A673 (cell line): ENCODE measurements around the gene SART3. TPM values are rescaled to one million over a fixed set of nuclear protein-coding genes. Genes with fewer than 3 reads are reported as not detected.
A peak's percentile ranks its signal among the peaks of the same experiment; 100 is the strongest.

Experiments used
- BruUV-seq: library from RNA; stranded (reverse); fragments of 400-500 nt; replicated peaks from 2 replicates; lab custom pipeline; 2021; lab: Mats Ljungman, UMichigan
- CTCF ChIA-PET: fragments of 300-600 bp; sonication (Branson Sonifier 250); formaldehyde crosslinking; loops from one replicate; lab custom pipeline; 2022; ENCODE audit warnings: antibody characterized with exemption; lab: Charles Lee
- POLR2A ChIA-PET: fragments of 300-600 bp; sonication (Branson Sonifier 250); formaldehyde crosslinking; loops from one replicate; lab custom pipeline; 2022; ENCODE audit warnings: antibody characterized with exemption; ENCODE audit not compliant: low non-redundant PET; lab: Charles Lee
- DNase-seq: peaks from one replicate; pipeline ENCODE4 v3.0.0-alpha.2; 2015; ENCODE audit warnings: low spot score
- H3K27ac ChIP-seq: fragments of 200-600 bp; sonication (generic); 2 replicates; pipeline ENCODE4 v1.5.1; 2016; ENCODE audit warnings: mixed run types, low read depth, mild to moderate bottlenecking, mixed read lengths, antibody characterized with exemption, low read length; ENCODE audit not compliant: poor library complexity, severe bottlenecking
- H3K27me3 ChIP-seq: fragments of 200-600 bp; sonication (generic); replicated peaks from 2 replicates; pipeline ENCODE4 v1.6.1; 2017; ENCODE audit warnings: mixed run types, low read depth, mild to moderate bottlenecking, mixed read lengths, antibody characterized with exemption, low read length; ENCODE audit not compliant: insufficient read depth, poor library complexity
- H3K36me3 ChIP-seq: fragments of 200-600 bp; sonication (generic); 2 replicates; pipeline ENCODE4 v1.6.1; 2016; ENCODE audit warnings: mixed run types, mild to moderate bottlenecking, mixed read lengths, antibody characterized with exemption, low read length; ENCODE audit not compliant: insufficient read depth, poor library complexity, severe bottlenecking
- H3K4me1 ChIP-seq: fragments of 200-600 bp; sonication (generic); 2 replicates; pipeline ENCODE4 v1.6.1; 2017; ENCODE audit warnings: mixed run types, mild to moderate bottlenecking, mixed read lengths, antibody characterized with exemption, low read length; ENCODE audit not compliant: insufficient read depth, poor library complexity, severe bottlenecking
- H3K4me3 ChIP-seq: fragments of 200-600 bp; sonication (generic); 2 replicates; pipeline ENCODE4 v1.5.1; 2016; ENCODE audit warnings: low read depth, mixed run types, mild to moderate bottlenecking, mixed read lengths, low read length; ENCODE audit not compliant: poor library complexity, severe bottlenecking
- H3K9me3 ChIP-seq: fragments of 200-600 bp; sonication (generic); 2 replicates; pipeline ENCODE4 v1.6.1; 2016; ENCODE audit warnings: mixed run types, low read depth, mild to moderate bottlenecking, mixed read lengths, antibody characterized with exemption, low read length; ENCODE audit not compliant: poor library complexity, severe bottlenecking
- CTCF ChIP-seq: fragments of 300-800, 200-600 bp; sonication (generic); conservative IDR thresholded peaks from 2 replicates; pipeline ENCODE4 v1.5.1; 2017; ENCODE audit warnings: low read depth, mild to moderate bottlenecking, antibody characterized with exemption, low read length, moderate library complexity, mixed read lengths
- EZH2 ChIP-seq: fragments of 200-600 bp; sonication (generic); IDR thresholded peaks from 2 replicates; pipeline ENCODE4 v1.6.1; 2017; ENCODE audit warnings: borderline replicate concordance, low read depth, mild to moderate bottlenecking, mixed read lengths, antibody characterized with exemption, low read length; ENCODE audit not compliant: poor library complexity, severe bottlenecking
- intact Hi-C: fragments of 100-400 bp; cut with micrococcal nuclease; formaldehyde crosslinking; loops from one replicate; pipeline ENCODE4 v1.10.0; 2022; ENCODE audit not compliant: unreplicated experiment
- total RNA-seq: library from RNA; stranded (reverse); gene quantifications from 2 replicates; pipeline ENCODE4 v1.2.3, GENCODE V29; 2021

Gene SART3
- total RNA-seq, 1 experiment from 2014 or later: 99.3 TPM

- no peak for DNase-seq
- H3K4me1 ChIP-seq: peaks cover 11% of the 10 kb centered on the region
- BruUV-seq: no TSS peak
- no peak overlapping the region for H3K27ac ChIP-seq
- H3K9me3 ChIP-seq: no peaks in the 10 kb centered on the region
- POLR2A ChIA-PET: no interaction called here
- H3K4me3 ChIP-seq: no peak overlapping the region
- TF ChIP-seq CTCF (no peak), EZH2 (no peak)
- CTCF ChIA-PET: no interaction called here
- H3K36me3 ChIP-seq: no peaks in the 10 kb centered on the region
- intact Hi-C loops: no loop called here
- no peaks in the 10 kb centered on the region for H3K27me3 ChIP-seq
Observed at GRCh38 chr12:108589840-108590229, 28.9 kb upstream of the SART3 start.

DNA sequence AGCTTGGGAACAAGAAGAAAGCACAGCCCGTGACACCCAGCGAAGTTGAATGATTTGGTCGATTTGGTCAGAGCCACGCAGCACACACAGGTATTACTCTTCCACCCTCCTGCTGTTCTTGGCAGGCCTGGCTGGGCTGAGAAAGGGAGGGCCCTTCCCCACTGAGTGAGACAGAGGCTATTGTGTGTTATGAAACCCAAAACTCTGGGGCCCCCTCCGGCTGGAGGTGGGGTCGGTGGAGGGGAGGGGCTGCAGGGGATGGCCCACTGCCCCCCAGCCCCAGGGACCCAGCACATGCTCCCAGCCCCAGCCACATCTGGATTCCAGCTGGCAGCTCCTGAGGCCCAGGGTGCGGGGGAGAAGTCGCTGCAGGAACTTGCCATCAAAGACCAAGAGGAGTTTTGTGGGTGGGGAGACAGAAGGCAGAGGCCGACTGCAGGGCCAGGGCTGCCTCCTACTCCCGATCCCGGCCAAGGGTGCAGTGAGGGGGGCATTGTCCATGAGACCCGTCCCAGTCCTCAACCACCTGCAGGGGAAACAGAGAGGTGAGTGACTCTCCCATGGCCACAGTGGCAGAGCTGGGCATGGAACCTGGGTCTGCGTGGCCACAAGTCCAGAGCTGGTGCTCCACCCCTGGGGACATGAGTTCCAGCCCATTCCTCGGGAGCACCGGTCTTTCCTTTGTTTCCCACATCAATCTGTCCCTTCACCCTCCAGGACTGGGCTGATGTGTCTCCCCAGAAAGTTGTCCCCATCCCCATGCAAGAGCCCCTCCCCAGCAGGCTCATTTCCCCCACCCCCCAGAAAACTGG, 28.3 kb upstream of the SART3 start:
- H3K36me3 ChIP-seq: no peaks in the 10 kb centered on the region
- H3K9me3 ChIP-seq: no peaks in the 10 kb centered on the region
- no peak for DNase-seq
- CTCF ChIA-PET: no interaction called here
- intact Hi-C loops: no loop called here
- peaks cover 11% of the 10 kb centered on the region for H3K4me1 ChIP-seq
- peak overlapping the region; percentile 42 for H3K27ac ChIP-seq
- no peak for TF ChIP-seq CTCF
- TF ChIP-seq EZH2: no peak
- no peaks in the 10 kb centered on the region for H3K27me3 ChIP-seq
- POLR2A ChIA-PET: no interaction called here
- BruUV-seq: no TSS peak
- no peak overlapping the region for H3K4me3 ChIP-seq

- ChIA-PET POLR2A (no interaction called here), CTCF (no interaction called here)
- H3K27ac ChIP-seq: no peak overlapping the region
- H3K27me3 ChIP-seq: no peaks in the 10 kb centered on the region
- TF ChIP-seq EZH2 (no peak), CTCF (no peak)
- no peak overlapping the region for H3K4me3 ChIP-seq
- no peaks in the 10 kb centered on the region for H3K9me3 ChIP-seq
- H3K4me1 ChIP-seq: peaks cover 11% of the 10 kb centered on the region
- intact Hi-C loops: no loop called here
- no peaks in the 10 kb centered on the region for H3K36me3 ChIP-seq
- BruUV-seq: no TSS peak
- DNase-seq: no peak
Observed at GRCh38 chr12:108587826-108588225, 26.9 kb upstream of the SART3 start.
